ENCODE measurements around the gene TMEM141.

The TMEM141 gene

GRCh38 chr9:136790640-136791515, at the start of gene TMEM141:
Gene TMEM141, plus strand, starts transcription at chr9:136791344. Its CDS starts 27 bp downstream, at chr9:136791371.
- DNase-seq, result peak; percentile 99

- no peak for DNase-seq
Measured at GRCh38 chr9:136741883-136742571, 49.1 kb upstream of the TMEM141 start.

GRCh38 chr9:136742591-136743391, 48.4 kb upstream of the TMEM141 start, which contains the start of gene LCN10:
Gene LCN10, minus strand, starts transcription at chr9:136742940. Its CDS starts 37 bp downstream, at chr9:136742903.
- no peak for DNase-seq

GRCh38 chr9:136743639-136744211, 47.4 kb upstream of the TMEM141 start:
- DNase-seq, result no peak

GRCh38 chr9:136744773-136745172, 46.4 kb upstream of the TMEM141 start:
- no peak for DNase-seq

- no peak for DNase-seq
Measured at GRCh38 chr9:136745389-136746154, 45.6 kb upstream of the TMEM141 start.

GRCh38 chr9:136746155-136746490, 45.0 kb upstream of the TMEM141 start:
- no peak for DNase-seq

GRCh38 chr9:136746621-136747020, 44.5 kb upstream of the TMEM141 start:
- DNase-seq, result no peak

- no peak for DNase-seq
Measured at GRCh38 chr9:136747161-136748060, 43.7 kb upstream of the TMEM141 start.

- DNase-seq, result no peak
Measured at GRCh38 chr9:136748201-136748600, 42.9 kb upstream of the TMEM141 start, which contains the start of gene LCN6. Gene LCN6, minus strand, starts transcription at chr9:136748525. Its CDS starts 42 bp downstream, at chr9:136748483.

GRCh38 chr9:136748666-136749611, 42.2 kb upstream of the TMEM141 start:
- no peak for DNase-seq

- DNase-seq, result no peak
Measured at GRCh38 chr9:136750526-136750925, 40.6 kb upstream of the TMEM141 start.

- no peak for DNase-seq
Measured at GRCh38 chr9:136751244-136751643, 39.9 kb upstream of the TMEM141 start.

GRCh38 chr9:136751814-136752213, 39.3 kb upstream of the TMEM141 start:
- DNase-seq, result no peak

GRCh38 chr9:136753371-136754058, 37.6 kb upstream of the TMEM141 start:
- DNase-seq, result no peak

- no peak for DNase-seq
Measured at GRCh38 chr9:136754059-136754572, 37.0 kb upstream of the TMEM141 start.

GRCh38 chr9:136754626-136755301, 36.4 kb upstream of the TMEM141 start:
- DNase-seq, result no peak

All from NK-92 treated with Interleukin-12 subunit alpha and Interleukin-12 subunit beta, amount 100 ng/mL, for 24 hours (cell line).